Omental fat pad (tissue), 4 donors: Measurements from ENCODE around the gene TAS2R3. TPM values are rescaled to one million over a fixed set of nuclear protein-coding genes. Genes with fewer than 3 reads are reported as not detected.

ENCODE experiments used
- ATAC-seq: fragments of 150-250 bp; one replicate; pipeline ENCODE4 v1.9.1; 2016; ENCODE audit warnings: mild to moderate bottlenecking, moderate library complexity; ENCODE audit not compliant: low FRiP score
- DNase-seq: peaks from one replicate; pipeline ENCODE4 v3.0.0-alpha.2; 2019; ENCODE audit warnings: low spot score
- CTCF ChIP-seq, 3 donors: fragments of 450-650 bp; IDR thresholded peaks; one replicate each; pipeline ENCODE4 v1.5.1; 2016 to 2017; ENCODE audit warnings: antibody characterized with exemption in 3 of 3, mild to moderate bottlenecking in 3 of 3, moderate library complexity in 2 of 3
- total RNA-seq, 4 donors: library from RNA; depleted of rRNA; stranded (reverse); fragments of >200 nt; gene quantifications; one replicate each; pipeline ENCODE4 v1.1.0, GENCODE V29; 2016

TAS2R3 gene
- total RNA-seq, 4 donors from 2014 or later = 0.63 to 5.4 (median 1.8) TPM

GRCh38 chr7:141731476-141732149, 32.3 kb upstream of the TAS2R3 start:
- no peak for ATAC-seq
- no peak for TF ChIP-seq CTCF (IDR thresholded peaks at IDR 0.05)
- DNase-seq = no peak

DNA sequence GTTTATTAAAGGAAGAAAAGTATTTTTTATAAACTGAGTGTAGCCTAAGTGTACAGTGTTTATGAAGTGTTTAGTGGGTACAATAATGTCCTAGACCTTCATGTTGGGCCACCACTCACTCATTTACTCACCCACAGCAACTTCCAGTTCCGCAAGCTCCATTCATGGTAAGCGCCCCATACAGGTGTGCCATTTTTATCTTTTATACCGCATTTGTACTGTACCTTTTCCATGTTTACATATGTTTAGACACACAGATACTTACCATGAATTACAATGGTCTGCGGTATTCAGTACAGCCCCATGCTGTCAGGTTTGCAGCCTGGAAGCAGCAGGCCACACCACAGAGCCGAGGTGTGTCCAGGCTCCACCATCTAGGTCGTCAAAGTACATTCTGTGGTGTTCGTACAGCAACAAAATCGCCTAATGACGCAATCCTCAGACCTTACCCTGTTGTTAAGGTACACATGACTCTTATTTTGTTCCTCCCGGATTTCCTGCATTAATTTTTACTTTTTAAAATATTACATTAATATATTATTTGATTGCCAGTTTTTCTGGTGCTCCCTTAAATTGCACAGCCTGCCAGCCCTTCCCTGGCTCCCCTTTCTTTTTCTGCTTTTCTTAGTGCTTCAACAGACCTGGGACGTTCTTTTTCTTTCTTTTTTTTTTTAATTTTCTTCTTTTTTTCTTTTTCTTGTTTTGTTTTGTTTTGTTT, 26.6 kb upstream of the TAS2R3 start:
- ATAC-seq (no peak), DNase-seq (no peak)

DNA sequence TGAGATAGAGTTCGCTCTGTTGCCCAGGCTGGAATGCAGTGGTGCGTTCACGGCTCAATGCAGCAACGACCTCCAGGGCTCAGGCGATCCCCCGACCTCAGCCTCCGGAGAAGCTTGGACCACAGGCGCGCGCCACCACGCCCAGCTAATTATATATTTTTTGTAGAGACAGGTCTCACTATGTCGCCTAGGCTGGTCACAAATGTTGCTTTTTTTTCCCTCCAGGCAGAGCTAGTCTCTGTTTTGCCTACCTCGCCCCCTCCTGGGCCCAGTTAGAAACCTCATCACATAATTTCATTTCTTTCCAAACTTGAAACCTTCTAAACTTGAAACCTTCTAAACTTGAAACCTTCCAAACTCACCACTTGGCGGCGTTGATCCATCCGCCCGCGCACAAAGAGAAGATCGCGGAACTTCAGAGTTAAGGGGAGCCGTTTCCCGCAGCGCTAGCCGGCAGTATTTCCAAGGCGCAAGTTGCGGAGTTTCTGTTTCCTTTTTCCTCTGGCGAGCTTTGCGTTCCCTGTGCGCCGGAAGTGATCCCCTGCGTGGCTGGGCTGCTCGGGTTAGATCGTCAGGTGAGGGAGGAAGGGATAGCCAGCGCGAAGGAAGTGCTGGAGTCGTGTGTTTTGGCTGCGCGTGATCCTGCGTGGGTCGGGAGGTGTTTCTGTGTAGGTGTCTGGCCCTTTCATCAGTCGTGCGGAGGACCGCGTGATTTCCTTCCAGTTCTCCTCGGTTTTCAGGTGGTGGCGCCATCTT, 25.9 kb upstream of the TAS2R3 start, which contains the start of gene SSBP1:
SSBP1 (plus strand) TSS at position 523 of the 756 bp plus-strand sequence. CDS start 809 bp downstream, outside the sequence.
- ATAC-seq (peak; percentile 98), DNase-seq (peak; percentile 48)
- TF ChIP-seq CTCF (IDR thresholded peaks at IDR 0.05) = peak in 2 of 3 donors; percentile 39 to 46

More for the DNA sequence above, 26.6 kb upstream of the TAS2R3 start:
- no peak for TF ChIP-seq CTCF (IDR thresholded peaks at IDR 0.05)

DNA sequence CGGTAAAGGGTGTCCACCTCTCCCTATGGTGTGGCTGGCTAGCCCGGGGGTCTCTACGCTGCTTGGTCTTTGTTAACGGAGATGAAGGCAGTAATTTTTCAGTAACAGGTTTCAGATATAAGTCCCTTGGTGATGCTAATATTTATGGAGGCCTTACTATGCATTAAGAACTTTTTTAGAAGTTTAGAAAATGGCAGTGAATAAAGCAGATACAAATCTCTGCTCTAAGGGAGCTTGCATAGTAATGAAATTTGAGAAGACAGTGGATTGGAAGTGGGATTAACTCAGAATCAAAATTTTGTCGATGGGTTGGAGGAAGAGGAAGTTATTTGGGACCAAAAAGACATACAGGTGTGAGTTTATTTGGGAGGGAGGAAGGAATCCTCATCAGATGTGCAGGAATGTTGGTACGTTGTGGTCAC, 25.3 kb upstream of the TAS2R3 start:
- ATAC-seq = no peak
- no peak for TF ChIP-seq CTCF (IDR thresholded peaks at IDR 0.05)
- no peak for DNase-seq

DNA sequence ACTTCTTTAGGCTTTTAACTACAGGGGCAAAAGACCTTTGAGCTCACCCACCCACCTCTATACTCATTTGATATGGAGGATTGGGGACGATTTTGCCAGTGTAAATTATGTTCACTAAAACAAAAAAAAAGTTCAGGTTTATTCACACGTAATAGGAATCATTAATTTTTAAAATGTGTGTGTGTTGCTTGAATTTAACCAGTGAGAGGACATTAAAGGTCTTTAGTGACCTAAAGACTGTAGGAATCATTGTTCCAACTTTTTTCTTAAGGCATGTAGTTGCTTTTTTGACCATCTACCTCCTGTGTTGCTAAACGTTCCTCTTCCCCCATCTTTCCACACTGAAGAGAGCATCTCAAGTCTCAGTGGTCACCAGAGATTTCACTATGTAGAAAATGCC, 24.6 kb upstream of the TAS2R3 start:
- no peak for ATAC-seq
- DNase-seq = no peak
- TF ChIP-seq CTCF (IDR thresholded peaks at IDR 0.05) = no peak

DNA sequence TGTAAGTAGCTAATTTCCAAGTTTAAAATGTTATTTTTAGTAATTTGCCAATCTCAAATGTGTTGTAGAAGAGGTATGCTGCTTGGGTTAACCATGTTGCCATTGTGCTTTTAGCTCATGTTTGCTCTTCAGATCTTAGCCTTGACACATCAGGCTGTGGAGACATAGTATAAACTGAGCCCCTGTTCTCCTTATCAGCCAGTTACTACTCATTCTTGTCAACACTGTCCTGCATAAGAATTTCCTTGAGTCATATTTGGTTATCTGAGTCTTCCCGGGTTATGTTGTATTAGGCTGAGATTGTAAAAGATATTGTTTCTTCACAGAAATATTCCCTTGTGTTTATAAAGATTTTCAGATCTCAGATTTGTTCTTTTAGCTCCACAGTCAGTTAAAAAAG, 21.7 kb upstream of the TAS2R3 start:
- ATAC-seq = no peak
- no peak for TF ChIP-seq CTCF (IDR thresholded peaks at IDR 0.05)
- DNase-seq = no peak
